Kidney glomerular epithelial cell (primary cell): ENCODE measurements around the gene MAGEF1.
"Not testable (repeated sequence)": the region's sequence is repeated elsewhere in the genome, so short reads cannot be mapped to it uniquely, and the experiment has no call there.

Source experiments
- DNase-seq: peaks from one replicate; lab custom pipeline; 2025; lab: John Stamatoyannopoulos, UW

MAGEF1 gene

GRCh38 chr3:184742676-184743135, 30.8 kb upstream of the MAGEF1 start:
- no peak for DNase-seq

GRCh38 chr3:184741798-184742675, 30.2 kb upstream of the MAGEF1 start:
- DNase-seq = no peak

GRCh38 chr3:184741259-184741556, 29.3 kb upstream of the MAGEF1 start:
- DNase-seq = no peak

GRCh38 chr3:184740509-184741258, 28.8 kb upstream of the MAGEF1 start:
- no peak for DNase-seq

- no peak for DNase-seq
Measured at GRCh38 chr3:184739594-184740505, 28.0 kb upstream of the MAGEF1 start.

GRCh38 chr3:184738982-184739381, 27.1 kb upstream of the MAGEF1 start:
- DNase-seq = no peak

- no peak for DNase-seq
Measured at GRCh38 chr3:184738506-184738890, 26.6 kb upstream of the MAGEF1 start.

GRCh38 chr3:184737641-184738505, 26.0 kb upstream of the MAGEF1 start:
- no peak for DNase-seq

- DNase-seq = no peak
Measured at GRCh38 chr3:184737063-184737462, 25.2 kb upstream of the MAGEF1 start.

GRCh38 chr3:184734903-184735701, 23.2 kb upstream of the MAGEF1 start:
- no peak for DNase-seq

GRCh38 chr3:184733971-184734608, 22.2 kb upstream of the MAGEF1 start:
- DNase-seq = no peak

GRCh38 chr3:184733181-184733580, 21.3 kb upstream of the MAGEF1 start:
- DNase-seq = no peak

GRCh38 chr3:184731786-184732537, 20.1 kb upstream of the MAGEF1 start:
- DNase-seq = no peak

- DNase-seq = no peak
Measured at GRCh38 chr3:184730924-184731323, 19.1 kb upstream of the MAGEF1 start.

- not testable (repeated sequence) for DNase-seq
Measured at GRCh38 chr3:184729154-184729553, 17.3 kb upstream of the MAGEF1 start.

- DNase-seq = no peak
Measured at GRCh38 chr3:184728010-184728527, 16.2 kb upstream of the MAGEF1 start.

GRCh38 chr3:184727357-184728009, 15.6 kb upstream of the MAGEF1 start:
- DNase-seq = peak; percentile 67

- DNase-seq = no peak
Measured at GRCh38 chr3:184726497-184726896, 14.6 kb upstream of the MAGEF1 start.
